22Rv1 (cell line): ENCODE measurements around the gene RSAD2.

Experiments
- ZFX ChIP-seq: fragments of 450-650 bp; IDR thresholded peaks from 2 replicates; pipeline ENCODE4 v1.6.1; 2017; ENCODE audit warnings: antibody characterized with exemption, borderline replicate concordance
- TF ChIP-seq, protein P1 (sequence below): fragments of 450-650 bp; IDR thresholded peaks from 2 replicates; pipeline ENCODE4 v1.5.1; 2017; ENCODE audit warnings: mild to moderate bottlenecking

DNA sequence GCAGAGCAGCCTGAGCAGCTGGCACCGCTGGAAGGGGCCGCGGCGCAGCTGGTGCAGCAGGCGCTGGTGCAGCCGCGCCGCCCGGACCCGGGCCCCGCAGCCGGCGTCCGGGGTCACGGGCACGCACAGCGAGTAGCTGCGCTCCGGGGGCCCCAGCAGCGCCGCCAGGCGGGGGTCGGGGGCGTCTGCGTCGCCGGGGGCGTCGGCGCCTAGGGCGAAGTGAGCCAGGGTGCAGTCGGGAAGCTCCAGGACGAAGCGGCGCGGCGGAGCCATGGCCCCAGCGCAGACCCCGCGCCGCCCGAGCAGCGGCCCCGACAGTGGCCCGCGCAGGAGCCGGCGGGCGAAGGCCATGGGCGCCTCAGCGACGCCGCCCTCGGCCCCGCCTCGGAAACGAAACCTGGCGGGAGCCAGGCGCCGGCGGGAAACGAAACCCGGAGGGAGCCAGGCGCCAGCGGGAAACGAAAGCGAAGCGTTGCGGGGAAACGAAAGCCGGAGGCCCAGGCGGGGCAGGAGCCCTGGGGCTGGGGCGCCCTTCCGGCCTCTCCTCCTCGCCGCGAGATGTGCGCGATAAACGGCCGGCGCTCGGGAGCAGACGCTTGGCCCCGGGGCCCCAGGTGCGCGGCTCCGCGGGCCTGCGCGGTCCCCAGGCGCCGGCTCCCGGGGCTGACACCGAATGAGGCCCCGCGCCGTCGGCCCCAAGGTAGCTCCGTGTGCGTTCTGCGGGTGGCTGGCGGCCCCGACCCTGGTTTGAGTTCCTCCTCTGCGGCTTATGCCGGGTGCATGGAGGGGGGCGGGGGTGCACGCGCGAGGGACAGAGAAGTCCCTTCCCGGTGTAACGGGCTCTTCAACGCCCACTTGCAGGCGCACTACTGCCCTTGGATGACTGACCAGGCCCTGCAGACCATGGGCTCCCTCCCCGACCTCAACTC lies 12.0 kb upstream of the RSAD2 start, which contains the start of gene CMPK2:
- TF ChIP-seq, protein P1, sequence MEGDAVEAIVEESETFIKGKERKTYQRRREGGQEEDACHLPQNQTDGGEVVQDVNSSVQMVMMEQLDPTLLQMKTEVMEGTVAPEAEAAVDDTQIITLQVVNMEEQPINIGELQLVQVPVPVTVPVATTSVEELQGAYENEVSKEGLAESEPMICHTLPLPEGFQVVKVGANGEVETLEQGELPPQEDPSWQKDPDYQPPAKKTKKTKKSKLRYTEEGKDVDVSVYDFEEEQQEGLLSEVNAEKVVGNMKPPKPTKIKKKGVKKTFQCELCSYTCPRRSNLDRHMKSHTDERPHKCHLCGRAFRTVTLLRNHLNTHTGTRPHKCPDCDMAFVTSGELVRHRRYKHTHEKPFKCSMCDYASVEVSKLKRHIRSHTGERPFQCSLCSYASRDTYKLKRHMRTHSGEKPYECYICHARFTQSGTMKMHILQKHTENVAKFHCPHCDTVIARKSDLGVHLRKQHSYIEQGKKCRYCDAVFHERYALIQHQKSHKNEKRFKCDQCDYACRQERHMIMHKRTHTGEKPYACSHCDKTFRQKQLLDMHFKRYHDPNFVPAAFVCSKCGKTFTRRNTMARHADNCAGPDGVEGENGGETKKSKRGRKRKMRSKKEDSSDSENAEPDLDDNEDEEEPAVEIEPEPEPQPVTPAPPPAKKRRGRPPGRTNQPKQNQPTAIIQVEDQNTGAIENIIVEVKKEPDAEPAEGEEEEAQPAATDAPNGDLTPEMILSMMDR: peak; percentile 41
- no peak for TF ChIP-seq ZFX
